ENCODE data around the gene CCT5.
A peak's percentile ranks its signal among the peaks of the same experiment; 100 is the strongest.
"Not testable (repeated sequence)": the region's sequence is repeated elsewhere in the genome, so short reads cannot be mapped to it uniquely, and the experiment has no call there.

Gene CCT5

GRCh38 chr5:10246761-10247160 is 3.3 kb upstream of the CCT5 start:
- DNase-seq (ENCODE audit: low read depth): no peak

DNA sequence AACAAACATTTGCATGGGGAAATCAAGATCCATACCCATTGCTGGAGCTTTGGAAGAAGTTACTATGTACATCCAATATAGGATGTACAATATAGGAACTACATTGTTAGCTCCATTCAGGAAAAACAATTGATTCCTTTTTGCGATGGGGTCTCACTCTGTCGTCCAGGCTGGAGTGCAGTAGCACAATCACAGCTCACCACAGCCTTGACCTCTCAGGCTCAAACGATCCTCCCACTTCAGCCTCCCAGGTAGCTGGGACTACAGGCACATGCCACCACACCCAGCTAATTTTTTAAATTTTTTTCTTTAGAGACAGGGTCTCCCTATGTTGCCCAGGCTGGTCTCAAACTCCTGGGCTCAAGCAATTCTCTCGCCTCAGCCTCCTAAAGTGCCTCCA is 2.9 kb upstream of the CCT5 start:
- DNase-seq (ENCODE audit: low read depth): not testable (repeated sequence)

- no peak for DNase-seq (ENCODE audit: low read depth)
Observed at GRCh38 chr5:10248378-10249260, 1.5 kb upstream of the CCT5 start.

DNA sequence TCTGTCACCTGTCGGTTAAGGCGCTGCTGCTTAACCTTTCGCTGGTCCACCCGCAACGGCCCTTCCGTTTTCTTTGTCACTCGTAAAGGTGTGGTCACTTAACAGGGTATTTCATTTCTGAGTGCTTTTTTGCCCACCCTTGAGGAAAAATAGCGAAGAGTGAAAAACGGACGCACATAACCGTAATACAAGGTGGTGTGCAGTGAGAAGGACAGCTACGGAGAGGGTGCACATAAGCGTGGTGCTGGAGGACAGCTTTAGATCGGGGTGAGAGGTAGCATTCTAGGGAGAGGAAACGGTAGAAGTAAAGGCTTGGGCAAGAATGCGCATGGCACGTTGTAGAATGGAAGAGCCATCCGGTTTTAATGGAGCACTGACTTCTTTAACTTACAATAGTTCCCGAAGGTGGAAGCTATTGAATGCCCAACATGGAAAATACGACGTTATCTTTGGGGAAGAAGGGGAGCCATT is 761 bp downstream of the CCT5 start:
- DNase-seq (ENCODE audit: low read depth): peak; percentile 2

GRCh38 chr5:10251405-10251804 is 1.3 kb downstream of the CCT5 start:
- no peak for DNase-seq (ENCODE audit: low read depth)

GRCh38 chr5:10253390-10253789 is 3.3 kb downstream of the CCT5 start:
- no peak for DNase-seq (ENCODE audit: low read depth)

DNA sequence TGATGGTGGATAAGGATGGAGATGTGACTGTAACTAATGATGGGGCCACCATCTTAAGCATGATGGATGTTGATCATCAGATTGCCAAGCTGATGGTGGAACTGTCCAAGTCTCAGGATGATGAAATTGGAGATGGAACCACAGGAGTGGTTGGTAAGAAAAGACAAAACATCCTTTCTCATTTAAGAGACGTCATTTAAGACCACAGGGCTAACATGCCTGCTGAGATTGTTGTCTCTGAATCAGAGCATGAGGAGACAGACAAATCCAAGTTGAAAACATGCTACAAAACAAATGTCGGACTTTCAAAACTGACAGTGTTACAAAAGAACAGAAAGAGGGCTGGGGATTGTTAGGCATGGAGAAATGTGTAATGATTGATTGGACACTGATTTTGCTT is 4.6 kb downstream of the CCT5 start:
- DNase-seq (ENCODE audit: low read depth): no peak

DNA sequence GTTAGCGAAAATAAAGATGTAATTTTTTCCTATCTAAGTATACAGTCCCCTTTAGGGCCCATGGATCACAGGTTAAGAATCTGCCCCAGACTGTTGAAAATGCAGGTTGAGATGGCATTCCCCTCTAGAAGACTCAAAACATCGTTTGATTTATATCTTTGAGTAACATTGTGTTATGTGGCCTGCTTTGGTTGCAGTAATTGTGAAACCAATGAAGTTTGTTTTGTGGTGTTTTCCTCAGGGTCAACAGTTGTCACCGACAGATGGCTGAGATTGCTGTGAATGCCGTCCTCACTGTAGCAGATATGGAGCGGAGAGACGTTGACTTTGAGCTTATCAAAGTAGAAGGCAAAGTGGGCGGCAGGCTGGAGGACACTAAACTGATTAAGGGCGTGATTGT is 7.8 kb downstream of the CCT5 start:
- no peak for DNase-seq (ENCODE audit: low read depth)

DNA sequence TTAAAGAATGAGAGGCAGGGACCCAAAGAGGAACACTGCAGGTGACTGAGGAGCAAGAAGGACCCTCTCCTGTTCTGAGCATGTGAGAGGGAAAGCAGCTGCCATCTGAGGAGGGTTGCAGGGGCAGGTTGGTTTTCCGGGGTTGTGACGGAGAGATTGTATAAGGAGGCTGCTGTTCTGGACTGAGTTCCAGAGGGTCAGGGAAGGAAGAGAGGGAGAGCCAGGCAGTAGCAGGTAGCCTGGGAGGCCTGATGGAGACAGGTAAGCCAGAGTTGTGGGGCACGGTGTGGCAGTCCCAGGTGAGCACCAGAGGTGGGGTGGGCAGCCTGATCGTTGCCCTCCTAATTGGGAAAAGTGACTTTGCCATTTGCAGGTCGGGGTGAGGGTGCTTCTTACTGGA is 9.8 kb downstream of the CCT5 start:
- no peak for DNase-seq (ENCODE audit: low read depth)

GRCh38 chr5:10261065-10261464 is 11.0 kb downstream of the CCT5 start:
- no peak for DNase-seq (ENCODE audit: low read depth)

- no peak for DNase-seq (ENCODE audit: low read depth)
Observed at GRCh38 chr5:10262121-10262774, 12.2 kb downstream of the CCT5 start.

DNA sequence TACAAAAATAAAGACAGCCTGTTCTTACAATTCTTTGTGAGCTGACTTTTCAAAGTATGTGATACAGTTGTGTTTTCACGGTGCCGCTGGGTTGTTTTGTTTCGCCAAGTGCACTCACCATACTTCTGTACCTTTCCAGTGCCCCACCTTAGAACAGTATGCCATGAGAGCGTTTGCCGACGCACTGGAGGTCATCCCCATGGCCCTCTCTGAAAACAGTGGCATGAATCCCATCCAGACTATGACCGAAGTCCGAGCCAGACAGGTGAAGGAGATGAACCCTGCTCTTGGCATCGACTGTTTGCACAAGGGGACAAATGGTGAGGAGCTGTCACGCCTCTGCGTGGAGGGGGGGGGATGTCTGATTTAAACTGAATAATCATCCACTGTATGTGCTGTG is 12.9 kb downstream of the CCT5 start:
- DNase-seq (ENCODE audit: low read depth): no peak

DNA sequence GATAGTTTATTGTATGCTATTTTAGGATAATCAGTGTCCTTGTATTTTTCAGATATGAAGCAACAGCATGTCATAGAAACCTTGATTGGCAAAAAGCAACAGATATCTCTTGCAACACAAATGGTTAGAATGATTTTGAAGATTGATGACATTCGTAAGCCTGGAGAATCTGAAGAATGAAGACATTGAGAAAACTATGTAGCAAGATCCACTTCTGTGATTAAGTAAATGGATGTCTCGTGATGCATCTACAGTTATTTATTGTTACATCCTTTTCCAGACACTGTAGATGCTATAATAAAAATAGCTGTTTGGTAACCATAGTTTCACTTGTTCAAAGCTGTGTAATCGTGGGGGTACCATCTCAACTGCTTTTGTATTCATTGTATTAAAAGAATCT is 14.5 kb downstream of the CCT5 start:
- DNase-seq (ENCODE audit: low read depth): no peak

GRCh38 chr5:10265245-10266109 is 15.4 kb downstream of the CCT5 start:
- DNase-seq (ENCODE audit: low read depth): no peak

DNA sequence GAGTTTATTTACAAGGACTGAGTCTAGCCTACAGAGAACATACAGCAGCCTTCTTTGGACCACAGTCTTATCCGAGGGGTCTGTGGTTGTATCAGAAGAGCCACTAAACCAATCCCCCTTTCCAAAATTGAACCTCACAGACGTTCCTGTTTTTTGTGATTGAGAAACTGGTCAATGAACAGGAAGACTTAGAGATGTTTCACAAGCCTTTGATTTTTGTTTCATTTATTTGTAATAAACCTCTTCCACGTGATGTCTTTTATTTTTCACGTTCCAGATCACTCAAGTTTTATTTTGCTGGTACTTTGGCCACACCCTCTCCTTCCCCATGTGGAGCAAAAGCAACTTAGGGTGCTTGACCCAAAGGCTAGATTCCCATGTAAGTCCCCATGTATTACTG is 16.1 kb downstream of the CCT5 start:
- no peak for DNase-seq (ENCODE audit: low read depth)

GRCh38 chr5:10266839-10267238 is 16.8 kb downstream of the CCT5 start:
- DNase-seq (ENCODE audit: low read depth): no peak

DNA sequence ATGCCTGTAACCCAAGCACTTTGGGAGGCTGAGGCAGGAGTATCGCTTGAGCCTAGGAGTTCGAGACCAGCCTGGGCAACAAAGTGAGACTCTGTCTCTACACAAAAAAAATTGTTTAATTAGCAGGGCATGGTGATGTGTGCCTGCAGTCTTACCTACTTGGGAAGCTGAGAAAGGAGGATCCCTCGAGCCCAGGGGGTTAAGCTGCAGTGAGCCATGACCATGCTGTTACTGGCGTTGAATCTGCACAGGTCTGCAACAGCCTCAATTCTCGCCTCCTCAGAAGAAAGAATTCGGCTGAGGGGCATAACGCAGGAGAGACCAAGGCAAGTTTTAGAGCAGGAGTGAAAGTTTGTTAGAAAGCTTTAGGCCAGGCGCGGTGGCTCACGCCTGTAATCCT is 18.0 kb downstream of the CCT5 start:
- no peak for DNase-seq (ENCODE audit: low read depth)

GRCh38 chr5:10272053-10272874 is 22.2 kb downstream of the CCT5 start:
- DNase-seq (ENCODE audit: low read depth): no peak

GRCh38 chr5:10272875-10273209 is 22.8 kb downstream of the CCT5 start:
- not testable (repeated sequence) for DNase-seq (ENCODE audit: low read depth)

GRCh38 chr5:10275460-10275859 is 25.4 kb downstream of the CCT5 start:
- no peak for DNase-seq (ENCODE audit: low read depth)

DNA sequence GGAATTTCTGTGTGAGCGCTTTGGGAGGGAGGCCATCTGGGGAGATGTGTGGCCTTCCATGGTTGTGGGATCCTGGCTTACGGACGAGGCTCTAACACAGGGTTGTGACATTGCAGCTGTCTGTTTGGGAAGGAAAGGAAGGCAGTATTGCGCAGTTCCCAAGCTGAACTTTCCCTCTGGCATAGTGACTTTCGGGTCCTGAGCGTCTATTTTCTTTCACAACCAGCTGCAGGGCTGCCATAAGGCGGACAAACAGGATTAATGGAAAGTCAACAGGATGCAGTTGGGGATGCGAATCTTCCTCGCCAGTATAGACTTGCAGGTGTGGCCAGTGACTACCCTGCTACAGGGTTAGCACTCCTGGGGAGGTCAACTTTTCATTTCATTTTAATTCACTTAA is 25.9 kb downstream of the CCT5 start:
- no peak for DNase-seq (ENCODE audit: low read depth)

GRCh38 chr5:10276691-10277090 is 26.6 kb downstream of the CCT5 start:
- no peak for DNase-seq (ENCODE audit: low read depth)

Data from activated T-cell treated with anti-CD3 and anti-CD28 coated beads for 1 hour (primary cell).